Measurements from ENCODE around the gene INF2.

INF2 gene

DNA sequence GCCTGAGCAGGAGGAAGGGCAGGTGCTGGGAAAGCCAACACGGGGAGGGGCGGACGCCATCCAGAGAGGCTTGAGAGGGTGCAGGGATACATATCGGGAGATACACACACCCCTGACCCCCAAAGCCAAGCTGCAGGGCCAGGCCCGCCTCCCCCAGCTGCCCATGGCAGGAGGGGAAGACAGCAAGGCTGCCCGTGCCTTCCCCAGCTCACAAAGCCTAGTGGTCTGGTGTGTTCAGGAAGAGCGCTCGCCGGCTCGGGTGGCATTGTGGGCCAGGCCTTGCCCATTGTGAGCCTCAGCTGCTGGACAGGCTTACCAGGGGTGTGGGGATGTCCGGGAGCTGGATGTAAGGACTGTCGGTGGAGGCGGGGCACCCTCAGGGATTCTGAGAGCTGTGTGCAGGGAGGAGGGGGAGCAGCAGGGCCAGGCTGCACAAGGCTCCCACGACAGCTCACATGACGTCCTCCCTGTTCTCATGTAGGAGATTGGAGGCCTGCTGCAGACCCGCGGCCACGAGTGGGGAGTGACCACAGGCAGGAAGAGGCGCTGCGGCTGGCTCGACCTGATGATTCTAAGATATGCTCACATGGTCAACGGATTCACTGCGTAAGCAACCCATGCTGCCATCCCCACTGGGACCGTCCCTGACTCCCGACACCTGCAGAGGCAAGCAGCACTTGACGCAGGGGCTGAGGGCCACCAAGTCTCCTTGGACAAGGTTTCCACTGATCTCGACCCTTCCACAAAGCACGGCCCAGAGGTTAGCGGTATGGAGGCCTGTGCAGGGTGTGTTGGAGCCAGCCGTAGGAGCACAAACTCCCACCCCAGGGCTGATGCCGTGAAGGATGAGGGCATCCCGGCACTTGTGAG, 53.4 kb downstream of the INF2 start:
- Histone ChIP-seq H3K27me3 (ENCODE audit: insufficient read depth, low read length, poor library complexity) (no peaks in the 10 kb centered on the region), H2BK15ac (replicated peaks; ENCODE audit: low read depth) (no peak overlapping the region), H3K18ac (ENCODE audit: low read length) (no peak overlapping the region), H3K79me1 (ENCODE audit: low read length) (no peaks in the 10 kb centered on the region), H3K27ac (ENCODE audit: low read depth, low read length) (no peak overlapping the region), H3K9ac (ENCODE audit: low read length) (no peak overlapping the region), H2BK5ac (ENCODE audit: low read length) (no peak overlapping the region), H3K23ac (ENCODE audit: low read length) (no peak overlapping the region), H3K56ac (ENCODE audit: low read length) (no peak overlapping the region), H2BK120ac (ENCODE audit: low read depth, low read length) (no peak overlapping the region), H2AK5ac (ENCODE audit: low read length) (no peak overlapping the region), H3K4me2 (ENCODE audit: low read length) (no peak overlapping the region), H3K4me3 (ENCODE audit: low read length) (no peak overlapping the region), H3K4ac (ENCODE audit: low read depth, low read length) (no peak overlapping the region), H3K36me3 (ENCODE audit: control insufficient read depth, insufficient read depth, low read length) (no peaks in the 10 kb centered on the region), H3K79me2 (ENCODE audit: control insufficient read depth, insufficient read depth, low read length) (no peaks in the 10 kb centered on the region), H4K8ac (ENCODE audit: low read depth, low read length) (no peak overlapping the region), H3K4me1 (ENCODE audit: control insufficient read depth, low read depth, low read length) (no peaks in the 10 kb centered on the region), H4K5ac (ENCODE audit: low read length) (no peak overlapping the region)
- no CpG with 5 or more reads among the region's 32 CpGs for WGBS (ENCODE audit: extremely low coverage, insufficient coverage, low lambda C conversion rate)
- DNase-seq, result no peak

DNA sequence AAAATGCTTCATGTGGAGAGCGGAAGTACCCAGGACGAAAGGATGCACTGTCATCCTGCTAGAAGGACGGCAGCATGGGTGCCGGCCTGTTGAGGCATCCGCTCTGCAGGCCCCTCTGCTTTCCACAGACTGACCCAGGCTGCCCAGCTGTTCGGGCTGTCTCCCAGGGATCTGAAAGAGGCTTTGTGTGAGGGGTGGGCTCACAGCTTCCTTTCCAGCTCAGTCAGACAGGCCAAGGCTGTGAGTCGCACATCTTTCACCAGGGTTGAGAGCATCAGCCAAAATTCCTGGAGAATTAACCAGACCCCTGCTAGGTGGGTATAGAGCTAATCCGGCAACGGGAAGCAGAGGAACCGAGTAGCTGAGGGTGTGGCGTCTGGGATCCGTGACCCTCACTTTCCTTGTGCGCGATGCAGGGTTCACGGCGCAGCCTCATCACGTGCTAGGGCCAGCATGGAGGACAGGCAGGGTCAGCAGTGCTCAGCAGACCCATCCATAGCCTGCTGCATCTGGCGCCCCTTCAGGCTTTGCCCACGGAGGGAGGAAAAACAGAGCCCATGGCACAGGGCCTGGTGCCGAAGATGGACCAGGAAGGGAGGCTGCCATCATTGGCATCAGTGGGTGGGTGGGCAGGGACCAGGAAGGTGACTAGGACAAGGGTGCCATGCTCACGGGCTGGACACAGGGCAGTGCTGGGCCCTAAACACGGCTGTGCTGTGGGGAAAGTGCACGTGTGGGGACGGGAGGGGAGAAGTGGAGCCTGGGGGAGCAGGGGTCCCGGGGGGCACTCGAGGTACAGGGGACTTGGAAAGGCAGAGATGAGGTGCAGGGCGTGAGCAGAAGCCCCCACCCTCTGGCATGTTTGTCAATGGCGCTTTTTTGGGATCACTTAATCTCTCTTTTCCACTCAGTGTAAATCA, 54.3 kb downstream of the INF2 start:
- no CpG with 5 or more reads among the region's 28 CpGs for WGBS (ENCODE audit: extremely low coverage, insufficient coverage, low lambda C conversion rate)
- DNase-seq, result no peak

DNA sequence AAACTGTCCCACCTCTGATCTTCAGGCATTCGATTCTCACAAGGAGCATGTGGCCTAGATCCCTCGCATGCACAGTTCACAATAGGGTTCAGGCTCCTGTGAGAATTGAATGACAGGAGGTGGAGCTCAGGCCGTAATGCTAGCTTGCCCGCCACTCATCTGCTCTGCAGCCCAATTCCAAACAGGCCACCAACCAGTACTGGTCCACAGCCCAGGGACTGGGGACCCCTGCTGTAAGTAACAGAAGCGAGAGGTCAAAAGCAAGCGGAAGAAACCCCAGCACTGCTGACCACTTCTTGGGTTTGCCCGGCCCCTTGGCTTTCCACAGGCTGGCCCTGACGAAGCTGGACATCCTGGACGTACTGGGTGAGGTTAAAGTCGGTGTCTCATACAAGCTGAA, 55.1 kb downstream of the INF2 start:
- H2BK5ac ChIP-seq (ENCODE audit: low read length), result no peak overlapping the region
- H2AK5ac ChIP-seq (ENCODE audit: low read length), result no peak overlapping the region
- no CpG with 5 or more reads among the region's 10 CpGs for WGBS (ENCODE audit: extremely low coverage, insufficient coverage, low lambda C conversion rate)
- H3K4me3 ChIP-seq (ENCODE audit: low read length), result no peak overlapping the region
- H3K56ac ChIP-seq (ENCODE audit: low read length), result no peak overlapping the region
- H3K27me3 ChIP-seq (ENCODE audit: insufficient read depth, low read length, poor library complexity), result no peaks in the 10 kb centered on the region
- no peak overlapping the region for H4K8ac ChIP-seq (ENCODE audit: low read depth, low read length)
- H3K79me1 ChIP-seq (ENCODE audit: low read length), result no peaks in the 10 kb centered on the region
- no peak overlapping the region for H3K4me2 ChIP-seq (ENCODE audit: low read length)
- H3K4me1 ChIP-seq (ENCODE audit: control insufficient read depth, low read depth, low read length), result no peaks in the 10 kb centered on the region
- no peak overlapping the region for H2BK15ac ChIP-seq (replicated peaks; ENCODE audit: low read depth)
- no peak overlapping the region for H3K4ac ChIP-seq (ENCODE audit: low read depth, low read length)
- H4K5ac ChIP-seq (ENCODE audit: low read length), result no peak overlapping the region
- H3K36me3 ChIP-seq (ENCODE audit: control insufficient read depth, insufficient read depth, low read length), result no peaks in the 10 kb centered on the region
- no peaks in the 10 kb centered on the region for H3K79me2 ChIP-seq (ENCODE audit: control insufficient read depth, insufficient read depth, low read length)
- no peak overlapping the region for H3K23ac ChIP-seq (ENCODE audit: low read length)
- H3K9ac ChIP-seq (ENCODE audit: low read length), result no peak overlapping the region
- no peak for DNase-seq
- H3K27ac ChIP-seq (ENCODE audit: low read depth, low read length), result no peak overlapping the region
- H2BK120ac ChIP-seq (ENCODE audit: low read depth, low read length), result no peak overlapping the region
- no peak overlapping the region for H3K18ac ChIP-seq (ENCODE audit: low read length)

More for the DNA sequence above, 54.3 kb downstream of the INF2 start:
- Histone ChIP-seq H4K8ac (ENCODE audit: low read depth, low read length) (no peak overlapping the region), H3K4me1 (ENCODE audit: control insufficient read depth, low read depth, low read length) (no peaks in the 10 kb centered on the region), H3K79me1 (ENCODE audit: low read length) (no peaks in the 10 kb centered on the region), H3K27me3 (ENCODE audit: insufficient read depth, low read length, poor library complexity) (no peaks in the 10 kb centered on the region), H3K23ac (ENCODE audit: low read length) (no peak overlapping the region), H3K4me3 (ENCODE audit: low read length) (no peak overlapping the region), H3K18ac (ENCODE audit: low read length) (no peak overlapping the region), H2BK120ac (ENCODE audit: low read depth, low read length) (no peak overlapping the region), H3K4ac (ENCODE audit: low read depth, low read length) (no peak overlapping the region), H2AK5ac (ENCODE audit: low read length) (no peak overlapping the region), H3K27ac (ENCODE audit: low read depth, low read length) (no peak overlapping the region), H3K9ac (ENCODE audit: low read length) (no peak overlapping the region), H3K4me2 (ENCODE audit: low read length) (no peak overlapping the region), H3K79me2 (ENCODE audit: control insufficient read depth, insufficient read depth, low read length) (no peaks in the 10 kb centered on the region), H3K56ac (ENCODE audit: low read length) (no peak overlapping the region), H3K36me3 (ENCODE audit: control insufficient read depth, insufficient read depth, low read length) (no peaks in the 10 kb centered on the region), H4K5ac (ENCODE audit: low read length) (no peak overlapping the region), H2BK5ac (ENCODE audit: low read length) (no peak overlapping the region), H2BK15ac (replicated peaks; ENCODE audit: low read depth) (no peak overlapping the region)

DNA sequence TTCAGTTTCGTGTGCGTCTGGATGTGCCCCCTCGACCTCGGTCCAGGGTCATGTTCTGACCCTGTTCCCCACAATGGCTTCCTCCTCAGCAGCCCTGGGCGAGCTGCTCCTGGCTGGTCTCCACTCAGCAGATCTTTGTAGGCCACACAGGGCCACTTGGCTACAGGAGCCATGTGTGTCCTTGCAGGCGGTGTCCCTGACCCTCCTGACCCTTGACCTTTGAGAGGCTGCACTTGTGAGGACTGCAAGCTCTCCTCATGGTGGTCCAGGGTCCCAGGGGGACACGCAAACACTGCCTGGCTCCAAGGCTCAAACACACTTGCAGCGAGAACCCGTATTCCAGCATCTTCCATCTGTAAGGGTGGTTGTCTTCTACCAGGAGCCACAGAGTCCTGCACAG, 56.0 kb downstream of the INF2 start:
- WGBS (ENCODE audit: extremely low coverage, insufficient coverage, low lambda C conversion rate), result no CpG with 5 or more reads among the region's 9 CpGs
- H3K4me2 ChIP-seq (ENCODE audit: low read length), result no peak overlapping the region
- no peaks in the 10 kb centered on the region for H3K4me1 ChIP-seq (ENCODE audit: control insufficient read depth, low read depth, low read length)
- H2BK15ac ChIP-seq (replicated peaks; ENCODE audit: low read depth), result no peak overlapping the region
- H3K18ac ChIP-seq (ENCODE audit: low read length), result no peak overlapping the region
- no peak overlapping the region for H3K23ac ChIP-seq (ENCODE audit: low read length)
- no peaks in the 10 kb centered on the region for H3K79me2 ChIP-seq (ENCODE audit: control insufficient read depth, insufficient read depth, low read length)
- H3K27me3 ChIP-seq (ENCODE audit: insufficient read depth, low read length, poor library complexity), result no peaks in the 10 kb centered on the region
- no peak overlapping the region for H3K56ac ChIP-seq (ENCODE audit: low read length)
- H3K4ac ChIP-seq (ENCODE audit: low read depth, low read length), result no peak overlapping the region
- no peaks in the 10 kb centered on the region for H3K36me3 ChIP-seq (ENCODE audit: control insufficient read depth, insufficient read depth, low read length)
- no peak overlapping the region for H4K8ac ChIP-seq (ENCODE audit: low read depth, low read length)
- H2BK120ac ChIP-seq (ENCODE audit: low read depth, low read length), result no peak overlapping the region
- no peak overlapping the region for H4K5ac ChIP-seq (ENCODE audit: low read length)
- H2AK5ac ChIP-seq (ENCODE audit: low read length), result no peak overlapping the region
- no peak overlapping the region for H2BK5ac ChIP-seq (ENCODE audit: low read length)
- H3K79me1 ChIP-seq (ENCODE audit: low read length), result no peaks in the 10 kb centered on the region
- H3K27ac ChIP-seq (ENCODE audit: low read depth, low read length), result no peak overlapping the region
- H3K4me3 ChIP-seq (ENCODE audit: low read length), result no peak overlapping the region
- DNase-seq, result no peak
- H3K9ac ChIP-seq (ENCODE audit: low read length), result no peak overlapping the region

DNA sequence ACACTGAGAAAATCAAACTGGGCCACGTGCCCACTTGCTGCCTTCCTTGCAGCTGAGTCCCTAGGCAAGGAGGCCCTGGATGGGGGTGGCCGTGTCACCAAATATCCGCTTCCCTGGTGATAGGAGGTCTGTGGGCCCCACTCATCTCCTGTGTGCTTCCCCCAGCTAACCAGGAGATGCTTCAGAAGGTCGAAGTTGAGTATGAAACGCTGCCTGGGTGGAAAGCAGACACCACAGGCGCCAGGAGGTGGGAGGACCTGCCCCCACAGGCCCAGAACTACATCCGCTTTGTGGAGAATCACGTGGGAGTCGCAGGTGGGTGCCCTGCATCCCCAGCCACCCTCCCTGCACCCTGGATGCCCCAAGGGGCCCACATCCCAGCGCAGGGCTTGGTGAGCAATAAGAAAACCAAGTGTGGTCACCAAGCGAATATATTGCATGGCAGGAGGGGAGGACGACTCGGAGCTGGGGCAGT, 56.7 kb downstream of the INF2 start:
- H2BK15ac ChIP-seq (replicated peaks; ENCODE audit: low read depth), result no peak overlapping the region
- no peaks in the 10 kb centered on the region for H3K27me3 ChIP-seq (ENCODE audit: insufficient read depth, low read length, poor library complexity)
- no peak overlapping the region for H3K4ac ChIP-seq (ENCODE audit: low read depth, low read length)
- H3K79me1 ChIP-seq (ENCODE audit: low read length), result no peaks in the 10 kb centered on the region
- H3K79me2 ChIP-seq (ENCODE audit: control insufficient read depth, insufficient read depth, low read length), result no peaks in the 10 kb centered on the region
- no peak overlapping the region for H3K4me3 ChIP-seq (ENCODE audit: low read length)
- H3K9ac ChIP-seq (ENCODE audit: low read length), result no peak overlapping the region
- H3K56ac ChIP-seq (ENCODE audit: low read length), result no peak overlapping the region
- no peak for DNase-seq
- WGBS (ENCODE audit: extremely low coverage, insufficient coverage, low lambda C conversion rate), result no CpG with 5 or more reads among the region's 13 CpGs
- H3K4me2 ChIP-seq (ENCODE audit: low read length), result no peak overlapping the region
- no peak overlapping the region for H4K5ac ChIP-seq (ENCODE audit: low read length)
- H3K23ac ChIP-seq (ENCODE audit: low read length), result no peak overlapping the region
- no peak overlapping the region for H4K8ac ChIP-seq (ENCODE audit: low read depth, low read length)
- H3K4me1 ChIP-seq (ENCODE audit: control insufficient read depth, low read depth, low read length), result no peaks in the 10 kb centered on the region
- no peak overlapping the region for H3K18ac ChIP-seq (ENCODE audit: low read length)
- H3K27ac ChIP-seq (ENCODE audit: low read depth, low read length), result no peak overlapping the region
- H2BK120ac ChIP-seq (ENCODE audit: low read depth, low read length), result no peak overlapping the region
- no peak overlapping the region for H2AK5ac ChIP-seq (ENCODE audit: low read length)
- no peak overlapping the region for H2BK5ac ChIP-seq (ENCODE audit: low read length)
- H3K36me3 ChIP-seq (ENCODE audit: control insufficient read depth, insufficient read depth, low read length), result no peaks in the 10 kb centered on the region

All from mesendoderm (in vitro differentiated cells).